ENCODE results near the gene DOCK3. TPM values are rescaled to one million over a fixed set of nuclear protein-coding genes. Genes with fewer than 3 reads are reported as not detected.

DOCK3 gene
- total and polyA plus RNA-seq, 2 donors (not counting 3 experiments of a cell fraction or from before 2014, with no cell fraction given), result 0.08 to 0.13 TPM

DNA sequence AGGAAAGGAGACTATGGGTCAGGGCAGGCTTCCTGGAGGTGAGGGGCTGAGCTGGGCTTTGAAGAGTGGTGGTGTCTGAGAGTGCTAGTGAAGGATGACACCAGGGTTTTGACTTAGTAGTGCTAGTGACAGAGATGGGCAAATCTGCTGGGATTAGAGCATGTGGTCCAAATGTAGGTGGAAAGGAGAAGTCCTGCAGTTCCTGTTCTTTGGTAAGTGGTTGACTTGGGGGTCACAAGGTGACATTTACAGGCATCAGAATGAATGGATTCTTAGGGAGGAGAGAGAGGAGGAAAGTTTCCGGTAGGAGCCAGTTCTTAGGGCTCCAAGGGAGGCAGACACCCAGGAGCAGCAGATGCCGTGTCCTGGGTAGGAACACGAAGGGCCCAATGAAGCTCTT lies 796 bp upstream of the DOCK3 start:
- peaks cover 5% of the 10 kb centered on the region for H3K4me1 ChIP-seq (ENCODE audit: control insufficient read depth, extremely low read depth, insufficient read depth, low read length)
- no peak for DNase-seq (ENCODE audit: low read depth, low spot score)
- no peaks in the 10 kb centered on the region for H3K9me3 ChIP-seq (replicated peaks; ENCODE audit: control insufficient read depth, insufficient read depth, low read length)
- H3K36me3 ChIP-seq (ENCODE audit: control insufficient read depth in 2 of 2, extremely low read depth in 1 of 2, insufficient read depth in 2 of 2, low read length in 2 of 2), result no peaks in the 10 kb centered on the region
- H3K4me3 ChIP-seq (replicated peaks in 1 of 3; ENCODE audit: insufficient read depth in 1 of 3, low read depth in 1 of 3, low read length in 3 of 3), result no peak overlapping the region
- no peak overlapping the region for H3K4me2 ChIP-seq (ENCODE audit: insufficient read depth, low read length)
- FAIRE-seq, result no peak
- H4K20me1 ChIP-seq (replicated peaks; ENCODE audit: control insufficient read depth, extremely low read depth, insufficient read depth, low read length), result no peaks in the 10 kb centered on the region
- TF ChIP-seq GATA2 (IDR thresholded peaks at IDR 0.05; ENCODE audit: insufficient read depth, insufficient read length, low read depth, low read length) (no peak), FOS (IDR thresholded peaks at IDR 0.05; ENCODE audit: borderline replicate concordance, insufficient read depth, low read length) (no peak), POLR2AphosphoS5 (IDR thresholded peaks at IDR 0.05; ENCODE audit: insufficient read depth, low read depth, low read length) (no peak), JUN (IDR thresholded peaks at IDR 0.05; ENCODE audit: borderline replicate concordance, insufficient read depth, insufficient read length, low read depth) (no peak), EZH2 (IDR thresholded peaks at IDR 0.05; ENCODE audit: borderline replicate concordance, low read depth, low read length, severe bottlenecking) (no peak), MYC (IDR thresholded peaks at IDR 0.05; ENCODE audit: low read depth, low read length) (no peak)
- TF ChIP-seq, protein P1, sequence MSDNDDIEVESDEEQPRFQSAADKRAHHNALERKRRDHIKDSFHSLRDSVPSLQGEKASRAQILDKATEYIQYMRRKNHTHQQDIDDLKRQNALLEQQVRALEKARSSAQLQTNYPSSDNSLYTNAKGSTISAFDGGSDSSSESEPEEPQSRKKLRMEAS (IDR thresholded peaks at IDR 0.05; ENCODE audit: insufficient read depth, insufficient read length), result no peak
- TF ChIP-seq, protein P2, sequence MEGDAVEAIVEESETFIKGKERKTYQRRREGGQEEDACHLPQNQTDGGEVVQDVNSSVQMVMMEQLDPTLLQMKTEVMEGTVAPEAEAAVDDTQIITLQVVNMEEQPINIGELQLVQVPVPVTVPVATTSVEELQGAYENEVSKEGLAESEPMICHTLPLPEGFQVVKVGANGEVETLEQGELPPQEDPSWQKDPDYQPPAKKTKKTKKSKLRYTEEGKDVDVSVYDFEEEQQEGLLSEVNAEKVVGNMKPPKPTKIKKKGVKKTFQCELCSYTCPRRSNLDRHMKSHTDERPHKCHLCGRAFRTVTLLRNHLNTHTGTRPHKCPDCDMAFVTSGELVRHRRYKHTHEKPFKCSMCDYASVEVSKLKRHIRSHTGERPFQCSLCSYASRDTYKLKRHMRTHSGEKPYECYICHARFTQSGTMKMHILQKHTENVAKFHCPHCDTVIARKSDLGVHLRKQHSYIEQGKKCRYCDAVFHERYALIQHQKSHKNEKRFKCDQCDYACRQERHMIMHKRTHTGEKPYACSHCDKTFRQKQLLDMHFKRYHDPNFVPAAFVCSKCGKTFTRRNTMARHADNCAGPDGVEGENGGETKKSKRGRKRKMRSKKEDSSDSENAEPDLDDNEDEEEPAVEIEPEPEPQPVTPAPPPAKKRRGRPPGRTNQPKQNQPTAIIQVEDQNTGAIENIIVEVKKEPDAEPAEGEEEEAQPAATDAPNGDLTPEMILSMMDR (IDR thresholded peaks at IDR 0.05; ENCODE audit: extremely low read depth in 1 of 2, insufficient read depth in 1 of 2, low read depth in 1 of 2, low read length in 2 of 2), result no peak
- ChIA-PET CTCF (no interaction called here), POLR2A (no interaction called here)
- H2AFZ ChIP-seq (ENCODE audit: low read depth, low read length), result no peak overlapping the region
- no peaks in the 10 kb centered on the region for H3K9me1 ChIP-seq (replicated peaks; ENCODE audit: control insufficient read depth, extremely low read depth, insufficient read depth, low read length)
- H3K27ac ChIP-seq (ENCODE audit: insufficient read depth, low read depth, low read length), result no peak overlapping the region
- no TSS peak for BruUV-seq (replicated peaks)
- no peaks in the 10 kb centered on the region for H3K79me2 ChIP-seq (ENCODE audit: control insufficient read depth, insufficient read depth, low read length)
- H3K27me3 ChIP-seq (ENCODE audit: control insufficient read depth in 2 of 2, insufficient read depth in 2 of 2, low read length in 2 of 2), result peaks cover 52 to 74% of the 10 kb centered on the region in 2 experiments
- dilution Hi-C loops (cut with MboI; ENCODE audit: extremely low pct_ligation_motif_present, low sequenced_read_pairs) (no loop called here), intact Hi-C loops (cut with micrococcal nuclease) (loop anchor here (1.0 kb wide), 1 partner anchor 710 kb away; no protein-coding TSS in a partner anchor)
- no peak overlapping the region for H3K9ac ChIP-seq (replicated peaks; ENCODE audit: extremely low read depth, insufficient read depth, low read length)

Data from endothelial cell of umbilical vein (primary cell).